H1 (cell line): ENCODE measurements around the gene CASS4. TPM values are rescaled to one million over a fixed set of nuclear protein-coding genes. Genes with fewer than 3 reads are reported as not detected.

Experiments
- CTCF ChIA-PET: fragments of 300-600 bp; sonication (Branson Sonifier 250); formaldehyde crosslinking; loops from one replicate; lab custom pipeline; 2021; ENCODE audit not compliant: partially characterized antibody; lab: Charles Lee
- POLR2A ChIA-PET: fragments of 300-600 bp; sonication (Branson Sonifier 250); formaldehyde crosslinking; loops from one replicate; lab custom pipeline; 2021; ENCODE audit warnings: inconsistent platforms; ENCODE audit not compliant: partially characterized antibody; lab: Charles Lee
- DNase-seq, 2 experiments: peaks; one replicate each; pipeline versions ENCODE4 v3.0.0 to v3.0.0-alpha.2; 2010 to 2022; ENCODE audit warnings: low spot score in 2 of 2, low read depth in 1 of 2, mixed read lengths in 1 of 2
- FAIRE-seq: peaks from 2 replicates; lab custom pipeline; 2011; peaks lifted over from hg19 to GRCh38; lab: Jason Lieb, UNC
- H2AFZ ChIP-seq: 2 replicates; pipeline ENCODE4 v1.8.1; 2012; ENCODE audit warnings: low read length, inconsistent platforms
- H2AK5ac ChIP-seq: 2 replicates; pipeline ENCODE4 v1.6.1; 2013; ENCODE audit warnings: low read depth, low read length
- H2BK120ac ChIP-seq: replicated peaks from 2 replicates; pipeline ENCODE3; 2013; ENCODE audit warnings: low read depth, low read length, inconsistent platforms
- H2BK12ac ChIP-seq: 2 replicates; pipeline ENCODE4 v1.6.1; 2013; ENCODE audit warnings: low read depth, low read length
- H2BK15ac ChIP-seq: 2 replicates; pipeline ENCODE4 v1.6.1; 2013; ENCODE audit warnings: low read length
- H2BK20ac ChIP-seq: 2 replicates; pipeline ENCODE4 v1.6.1; 2013; ENCODE audit warnings: low read length
- H2BK5ac ChIP-seq: 2 replicates; pipeline ENCODE4 v1.6.1; 2013; ENCODE audit warnings: low read depth, low read length
- H3K14ac ChIP-seq: 2 replicates; pipeline ENCODE4 v1.6.1; 2013; ENCODE audit warnings: inconsistent platforms; ENCODE audit not compliant: insufficient read length
- H3K18ac ChIP-seq: 2 replicates; pipeline ENCODE4 v1.6.1; 2013; ENCODE audit warnings: low read length; ENCODE audit errors: extremely low read depth
- H3K23ac ChIP-seq: 2 replicates; pipeline ENCODE4 v1.6.1; 2013; ENCODE audit warnings: inconsistent platforms; ENCODE audit not compliant: insufficient read length
- H3K23me2 ChIP-seq: 2 replicates; pipeline ENCODE4 v1.6.1; 2013; ENCODE audit warnings: low read depth, low read length
- H3K27ac ChIP-seq: 2 replicates; pipeline ENCODE4 v1.6.1; 2011; ENCODE audit warnings: low read depth, low read length, inconsistent platforms
- H3K27me3 ChIP-seq, 4 experiments: replicated peaks in 1 of 4; 1 replicate in 1 of 4; 2 replicates in 3 of 4; pipeline versions ENCODE4 v1.6.1 to v1.8.1; 2011 to 2013; ENCODE audit warnings: low read length in 3 of 4, mild to moderate bottlenecking in 3 of 4, inconsistent platforms in 2 of 4, mixed read lengths in 2 of 4, moderate library complexity in 1 of 4; ENCODE audit not compliant: control insufficient read depth in 3 of 4, insufficient read depth in 3 of 4; ENCODE audit errors: extremely low read depth in 1 of 4
- H3K36me3 ChIP-seq, 4 experiments: 2 replicates each; pipeline versions ENCODE4 v1.6.1 to v1.8.1; 2011 to 2013; ENCODE audit warnings: mild to moderate bottlenecking in 4 of 4, low read length in 3 of 4, moderate library complexity in 2 of 4, control low read depth in 1 of 4, inconsistent platforms in 1 of 4; ENCODE audit not compliant: insufficient read depth in 4 of 4, control insufficient read depth in 2 of 4
- H3K4ac ChIP-seq: replicated peaks from 2 replicates; pipeline ENCODE3; 2013; ENCODE audit warnings: low read length, low read depth, mixed read lengths, inconsistent platforms; ENCODE audit not compliant: insufficient read length
- H3K4me1 ChIP-seq, 4 experiments: replicated peaks in 1 of 4; 1 replicate in 1 of 4; 2 replicates in 3 of 4; pipeline versions ENCODE4 v1.6.1 to v1.8.1; 2011 to 2013; ENCODE audit warnings: low read length in 3 of 4, inconsistent platforms in 2 of 4, mixed read lengths in 1 of 4; ENCODE audit not compliant: insufficient read depth in 4 of 4, control insufficient read depth in 3 of 4
- H3K4me2 ChIP-seq, 2 experiments: 2 replicates each; pipeline versions ENCODE4 v1.6.1 to v1.8.1; 2011 to 2013; ENCODE audit warnings: low read depth in 2 of 2, low read length in 2 of 2, control low read depth in 1 of 2, inconsistent platforms in 1 of 2, mild to moderate bottlenecking in 1 of 2; ENCODE audit not compliant: insufficient read depth in 1 of 2
- H3K4me3 ChIP-seq, 4 experiments: fragments of 200-600, 300-600 bp in 1 of 4; sonication (generic), shearing (Covaris generic), sonication (Bioruptor Twin) in 1 of 4; 2 replicates each; pipeline versions ENCODE4 v1.5.1 to v1.8.1; 2011 to 2016; ENCODE audit warnings: low read length in 4 of 4, low read depth in 3 of 4, control low read depth in 2 of 4, inconsistent platforms in 2 of 4, mild to moderate bottlenecking in 2 of 4, mixed read lengths in 1 of 4, moderate library complexity in 1 of 4; ENCODE audit not compliant: insufficient read depth in 2 of 4; ENCODE audit errors: extremely low read depth in 1 of 4
- H3K56ac ChIP-seq: replicated peaks from 2 replicates; pipeline ENCODE3; 2013; ENCODE audit warnings: low read depth, mild to moderate bottlenecking, mixed read lengths, low read length, inconsistent platforms; ENCODE audit not compliant: insufficient read length
- H3K79me1 ChIP-seq: 2 replicates; pipeline ENCODE4 v1.6.1; 2013; ENCODE audit warnings: low read depth, low read length, control low read depth
- H3K79me2 ChIP-seq, 2 experiments: 2 replicates each; pipeline versions ENCODE4 v1.6.1 to v1.8.1; 2012 to 2013; ENCODE audit warnings: low read length in 2 of 2, mild to moderate bottlenecking in 2 of 2, inconsistent platforms in 1 of 2; ENCODE audit not compliant: insufficient read depth in 2 of 2, control insufficient read depth in 1 of 2
- H3K9ac ChIP-seq, 4 experiments: replicated peaks in 1 of 4; 1 replicate in 1 of 4; 2 replicates in 3 of 4; pipeline versions ENCODE4 v1.6.1 to v1.8.1; 2011 to 2013; ENCODE audit warnings: low read depth in 3 of 4, low read length in 3 of 4, control low read depth in 2 of 4, mild to moderate bottlenecking in 2 of 4, moderate library complexity in 2 of 4, inconsistent platforms in 1 of 4; ENCODE audit errors: extremely low read depth in 1 of 4
- H3K9me3 ChIP-seq, 2 experiments: 2 replicates each; pipeline versions ENCODE4 v1.6.1 to v1.8.1; 2012 to 2013; ENCODE audit warnings: mild to moderate bottlenecking in 2 of 2, moderate library complexity in 2 of 2, control low read depth in 1 of 2, inconsistent platforms in 1 of 2, low read depth in 1 of 2, low read length in 1 of 2, mixed read lengths in 1 of 2; ENCODE audit not compliant: insufficient read depth in 2 of 2
- H4K20me1 ChIP-seq, 2 experiments: replicated peaks in 1 of 2; 2 replicates each; pipeline versions ENCODE3 to v1.8.1; 2011 to 2013; ENCODE audit warnings: inconsistent platforms in 2 of 2, low read length in 2 of 2, mild to moderate bottlenecking in 1 of 2; ENCODE audit not compliant: insufficient read depth in 2 of 2, control insufficient read depth in 1 of 2
- H4K5ac ChIP-seq: 2 replicates; pipeline ENCODE4 v1.6.1; 2013; ENCODE audit warnings: low read length, low read depth, mixed read lengths, inconsistent platforms; ENCODE audit not compliant: insufficient read length
- H4K8ac ChIP-seq: 2 replicates; pipeline ENCODE4 v1.8.0; 2013; ENCODE audit warnings: mild to moderate bottlenecking, moderate library complexity, low read length, inconsistent platforms; ENCODE audit not compliant: insufficient read depth; ENCODE audit errors: extremely low read depth
- H4K91ac ChIP-seq: replicated peaks from 2 replicates; pipeline ENCODE3; 2013; ENCODE audit warnings: low read length, mixed read lengths, inconsistent platforms; ENCODE audit not compliant: insufficient read length
- BRCA1 ChIP-seq: IDR thresholded peaks from 2 replicates; pipeline ENCODE4 v1.6.1; 2012; ENCODE audit warnings: low read depth, low read length, improper control_type of control experiment
- CBX5 ChIP-seq: fragments of 300-800, 300-1000 bp; sonication (generic); IDR thresholded peaks from 2 replicates; pipeline ENCODE4 v1.7.1; 2016; ENCODE audit warnings: antibody characterized with exemption, low read length, low read depth
- CEBPB ChIP-seq: IDR thresholded peaks from 2 replicates; pipeline ENCODE4 v1.6.1; 2012; ENCODE audit warnings: low read depth, low read length
- FOSL1 ChIP-seq: IDR thresholded peaks from 2 replicates; pipeline ENCODE4 v1.6.1; 2011; ENCODE audit warnings: mild to moderate bottlenecking, low read depth, low read length, moderate library complexity; ENCODE audit not compliant: insufficient read depth
- KDM1A ChIP-seq: fragments of 200-600, 300-600 bp; sonication (generic); IDR thresholded peaks from 2 replicates; pipeline ENCODE4 v1.7.1; 2016; ENCODE audit warnings: mild to moderate bottlenecking, low read length, borderline replicate concordance
- POLR2AphosphoS5 ChIP-seq: IDR thresholded peaks from 2 replicates; pipeline ENCODE4 v1.6.1; 2011; ENCODE audit warnings: low read depth, low read length
- RAD21 ChIP-seq, 2 experiments: IDR thresholded peaks in 1 of 2; conservative IDR thresholded peaks in 1 of 2; 2 replicates each; pipeline ENCODE4 v1.6.1; 2011; ENCODE audit warnings: low read depth in 2 of 2, low read length in 2 of 2, improper control_type of control experiment in 1 of 2, inconsistent platforms in 1 of 2, mild to moderate bottlenecking in 1 of 2, moderate library complexity in 1 of 2
- SIRT6 ChIP-seq: IDR thresholded peaks from one replicate; pipeline ENCODE4 v1.7.1; 2012; ENCODE audit warnings: low read length, inconsistent platforms
- USF2 ChIP-seq: IDR thresholded peaks from 2 replicates; pipeline ENCODE4 v1.6.1; 2011; ENCODE audit warnings: low read length, improper control_type of control experiment
- WGBS, 2 experiments: shearing (Covaris generic) in 1 of 2; methylation state at CpG; one replicate each; pipeline versions ENCODE4 v1.1.6 to v1.1.7; 2013 to 2015; ENCODE audit warnings: low lambda C conversion rate in 2 of 2, mixed read lengths in 2 of 2, inconsistent platforms in 1 of 2, low coverage in 1 of 2, missing lambda C conversion rate in 1 of 2; ENCODE audit not compliant: insufficient replicate concordance in 2 of 2, insufficient coverage in 1 of 2, insufficient read length in 1 of 2; ENCODE audit errors: extremely low coverage in 1 of 2, missing lambda C conversion rate in 1 of 2; 5-methylcytosine and 5-hydroxymethylcytosine counted together
- polyA plus RNA-seq, 7 experiments: library from polyadenylated mRNA; depleted of rRNA in 3 of 7; stranded (reverse) in 5 of 7; unstranded in 2 of 7; fragments of >200 nt in 5 of 7; fragments of 200-250 nt in 2 of 7; gene quantifications; 1 replicate in 5 of 7; 2 replicates in 1 of 7; 4 replicates in 1 of 7; pipeline versions ENCODE4 v1.2.1 to v1.2.3, GENCODE V29; 2011 to 2013; ENCODE audit warnings: missing spikeins in 2 of 7, mixed read lengths in 2 of 7
- total RNA-seq: library from RNA; stranded (reverse); fragmentation: NEBNext Ultra II Directional; extraction: Animal tissue kit (Norgen Biotek cat#: 25700); gene quantifications from 2 replicates; pipeline ENCODE4 v1.2.1, GENCODE V29; 2021
- TF ChIP-seq, protein P1 (sequence below): IDR thresholded peaks from 2 replicates; pipeline ENCODE4 v1.6.1; 2012; ENCODE audit warnings: inconsistent platforms

The CASS4 gene
- total and polyA plus RNA-seq, 2 of the 8 experiments (the other 6 are each of a cell fraction or from before 2014, with no cell fraction given), result not detected

DNA sequence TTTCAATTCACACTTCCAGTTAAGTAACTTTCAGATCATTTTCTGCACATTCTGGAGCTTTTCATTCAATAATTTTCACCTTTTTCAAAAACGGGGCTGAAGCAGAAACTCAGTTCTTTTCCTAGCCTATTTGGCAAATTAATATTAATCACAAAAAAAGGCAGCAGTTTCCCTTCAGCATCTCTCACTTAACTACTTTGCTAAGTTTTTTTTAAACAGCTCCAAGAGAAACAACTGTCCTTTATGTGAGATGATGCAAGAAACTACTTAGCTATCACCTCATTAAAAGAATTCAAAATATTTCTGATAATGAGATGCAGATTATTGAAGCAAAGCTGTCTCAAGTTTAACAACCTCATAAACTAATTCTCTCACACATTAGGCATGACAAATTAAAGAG lies 11.8 kb downstream of the CASS4 start:
- H3K36me3 ChIP-seq, result no peaks in the 10 kb centered on the region
- ChIA-PET POLR2A (no interaction called here), CTCF (interaction anchor here (1.2 kb wide), 1 partner anchor 29 kb away, joined by 3 read pairs; no protein-coding TSS in a partner anchor)
- DNase-seq (no peak), FAIRE-seq (no peak)
- no peak overlapping the region for H4K91ac ChIP-seq
- H3K27ac ChIP-seq, result no peak overlapping the region
- no peak overlapping the region for H2AFZ ChIP-seq
- no peak overlapping the region for H2BK5ac ChIP-seq
- H2BK15ac ChIP-seq, result no peak overlapping the region
- no peak overlapping the region for H3K56ac ChIP-seq
- H3K9me3 ChIP-seq, result no peaks in the 10 kb centered on the region
- H3K27me3 ChIP-seq, result peaks cover 0 to 1% (median 0%) of the 10 kb centered on the region in 4 experiments; a peak in 2 of 7 replicates
- no peak overlapping the region for H2BK20ac ChIP-seq
- WGBS, 2 experiments, result 86% methylated on average over 1 of the region's 1 CpG; no CpG with 5 or more reads in 1 of the 2 experiments
- no peak overlapping the region for H3K23ac ChIP-seq
- peaks cover 0 to under 1% of the 10 kb centered on the region in 2 experiments for H4K20me1 ChIP-seq
- H2AK5ac ChIP-seq, result no peak overlapping the region
- H3K18ac ChIP-seq, result no peak overlapping the region
- no peak overlapping the region for H4K8ac ChIP-seq
- no peak overlapping the region for H3K4me2 ChIP-seq
- no peak overlapping the region for H3K4ac ChIP-seq
- TF ChIP-seq CBX5 (no peak), USF2 (no peak), RAD21 (IDR thresholded peaks at IDR 0.05 in 1 of 2, conservative IDR thresholded peaks at IDR 0.05 in 1 of 2; ENCODE audit: low read depth in 2 of 2, low read length in 2 of 2) (no peak), POLR2AphosphoS5 (no peak), FOSL1 (no peak), KDM1A (no peak), SIRT6 (no peak), BRCA1 (no peak), CEBPB (no peak)
- TF ChIP-seq, protein P1, sequence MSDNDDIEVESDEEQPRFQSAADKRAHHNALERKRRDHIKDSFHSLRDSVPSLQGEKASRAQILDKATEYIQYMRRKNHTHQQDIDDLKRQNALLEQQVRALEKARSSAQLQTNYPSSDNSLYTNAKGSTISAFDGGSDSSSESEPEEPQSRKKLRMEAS, result no peak
- H3K79me1 ChIP-seq, result no peaks in the 10 kb centered on the region
- H2BK120ac ChIP-seq, result no peak overlapping the region
- H3K23me2 ChIP-seq, result no peaks in the 10 kb centered on the region
- H3K14ac ChIP-seq, result no peak overlapping the region
- peaks cover 0 to 4% (median 1%) of the 10 kb centered on the region in 4 experiments; a peak in 4 of 7 replicates for H3K4me1 ChIP-seq
- H3K9ac ChIP-seq, result no peak overlapping the region
- H3K4me3 ChIP-seq, result no peak overlapping the region
- H2BK12ac ChIP-seq, result no peak overlapping the region
- no peaks in the 10 kb centered on the region for H3K79me2 ChIP-seq
- H4K5ac ChIP-seq, result no peak overlapping the region
